HG03064 (cell line): ENCODE measurements around the gene EEIG1.

Experiments
- ATAC-seq: cut with Tn5 transposase; IDR thresholded peaks from one replicate; pipeline ENCODE4 v1.9.1; 2021; ENCODE audit warnings: low read depth; ENCODE audit not compliant: unreplicated experiment

Gene EEIG1

DNA sequence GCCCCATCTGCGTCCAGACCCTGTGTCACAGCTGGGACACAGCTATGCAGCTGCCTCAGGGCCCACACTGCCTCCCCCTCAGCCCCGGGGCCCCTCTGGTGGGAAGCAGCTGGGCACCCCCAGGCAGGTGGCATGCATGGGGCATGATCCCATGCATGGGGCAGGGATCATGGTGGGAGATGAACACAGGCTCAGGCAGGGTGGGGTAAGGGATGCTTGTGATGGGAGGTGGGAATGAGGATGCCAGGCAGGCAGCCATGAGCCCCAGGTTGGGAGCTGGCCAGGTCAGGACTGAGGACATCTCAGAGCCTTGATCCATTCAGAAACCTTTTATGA lies 19.7 kb downstream of the EEIG1 start:
- no peak for ATAC-seq

DNA sequence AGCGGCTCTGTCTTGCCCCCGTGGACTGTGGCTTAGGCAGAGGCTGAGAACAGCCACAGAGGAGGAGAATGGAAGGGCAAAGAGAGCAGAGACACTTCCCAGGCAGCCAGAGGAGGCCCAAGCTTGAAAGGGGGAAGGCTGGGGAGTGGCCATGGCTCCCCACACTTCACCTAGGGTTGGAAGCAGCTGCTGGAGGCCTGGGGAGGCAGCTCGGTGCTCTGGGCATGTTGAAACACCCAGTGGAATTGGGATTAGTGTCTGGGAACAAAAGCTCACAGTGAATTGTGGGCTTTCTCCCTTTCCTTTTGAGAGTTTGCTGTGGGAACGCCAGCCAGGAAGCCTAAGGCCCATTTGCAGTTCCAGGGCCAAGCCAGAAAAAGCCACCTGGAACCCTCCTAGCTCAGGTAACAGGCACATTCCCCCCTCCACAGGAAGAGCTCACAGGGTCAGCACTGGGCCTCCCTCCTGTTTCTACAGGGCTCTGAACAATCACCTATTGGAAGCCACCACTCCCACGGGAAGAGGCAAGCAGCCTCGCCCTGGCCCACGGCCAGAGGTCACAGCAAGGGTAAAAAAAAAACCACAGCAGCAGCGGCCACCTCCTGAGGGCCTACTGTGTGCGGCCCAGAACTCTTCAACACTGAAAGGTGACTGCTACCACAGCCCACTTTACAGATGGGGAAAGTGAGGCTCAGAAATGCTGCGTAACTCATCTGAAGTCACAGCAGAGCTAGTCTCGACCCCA lies 20.2 kb downstream of the EEIG1 start:
- ATAC-seq, result no peak

DNA sequence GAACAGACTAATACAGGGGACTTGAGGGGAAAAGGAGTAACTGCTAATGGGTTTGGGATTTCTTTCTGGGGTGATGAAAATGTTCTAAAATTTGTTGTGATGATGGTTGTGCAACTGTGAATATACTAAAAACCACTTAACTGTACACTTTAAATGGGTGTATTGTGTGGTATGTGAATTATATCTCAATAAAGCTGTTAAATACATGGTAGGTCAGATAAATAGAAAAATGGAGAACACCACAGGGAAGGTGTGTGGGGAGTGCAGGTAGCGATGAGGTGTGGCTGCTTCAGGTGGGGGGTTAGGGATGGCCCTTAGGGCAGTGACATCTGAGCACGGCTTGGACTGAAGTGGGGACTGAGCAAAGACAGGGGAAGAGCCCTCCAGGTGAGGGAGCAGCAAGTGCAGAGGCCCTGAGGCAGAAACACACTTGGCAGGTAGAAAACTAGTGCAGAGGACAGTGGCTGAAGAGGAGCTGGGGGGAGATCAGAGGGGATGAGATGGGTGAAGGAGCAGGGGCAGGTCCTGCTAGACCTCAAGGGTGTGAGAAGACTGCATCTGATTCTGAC lies 20.9 kb downstream of the EEIG1 start:
- ATAC-seq, result no peak

DNA sequence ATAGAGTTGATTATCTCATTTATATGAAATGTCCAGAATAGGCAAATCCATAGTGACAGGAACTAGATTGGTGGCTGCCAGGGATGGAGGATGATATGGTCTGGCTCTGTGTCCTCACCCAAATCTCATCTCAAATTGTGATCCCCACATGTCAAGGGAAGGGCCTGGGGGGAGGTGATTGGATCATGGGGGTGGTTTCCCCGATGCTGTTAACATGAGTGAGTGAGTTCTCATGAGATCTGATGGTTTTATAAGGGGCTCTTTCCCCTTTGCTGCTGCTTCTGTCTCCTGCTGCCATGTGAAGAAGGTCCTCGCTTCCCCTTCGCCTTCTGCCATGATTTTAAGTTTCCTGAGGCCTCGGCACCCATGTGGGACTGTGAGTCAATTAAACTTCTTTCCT lies 21.4 kb downstream of the EEIG1 start:
- no peak for ATAC-seq

DNA sequence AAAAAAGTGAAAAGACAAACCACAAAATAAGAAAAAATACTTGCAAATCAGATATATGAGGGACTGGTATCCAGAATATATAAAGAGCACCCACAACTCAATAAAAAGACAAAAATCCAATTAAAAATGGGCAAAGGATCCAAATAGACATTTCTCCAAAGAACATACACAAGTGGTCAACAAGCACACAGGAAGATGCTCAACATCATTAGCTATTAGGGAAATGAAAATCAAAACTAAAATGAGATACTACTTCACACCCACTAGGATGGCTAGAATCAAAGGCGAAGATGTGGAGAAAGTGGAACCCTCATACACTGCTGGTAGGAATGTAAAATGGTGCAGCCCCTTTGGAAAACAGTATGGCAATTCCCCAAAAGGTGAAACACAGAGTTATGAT lies 22.1 kb downstream of the EEIG1 start:
- no peak for ATAC-seq

GRCh38 chr9:127955294-127956015 lies 25.3 kb downstream of the EEIG1 start:
- no peak for ATAC-seq

- ATAC-seq, result no peak
Observed at GRCh38 chr9:127954831-127955293, 25.9 kb downstream of the EEIG1 start.

- no peak for ATAC-seq
Observed at GRCh38 chr9:127953768-127954505, 26.9 kb downstream of the EEIG1 start.

DNA sequence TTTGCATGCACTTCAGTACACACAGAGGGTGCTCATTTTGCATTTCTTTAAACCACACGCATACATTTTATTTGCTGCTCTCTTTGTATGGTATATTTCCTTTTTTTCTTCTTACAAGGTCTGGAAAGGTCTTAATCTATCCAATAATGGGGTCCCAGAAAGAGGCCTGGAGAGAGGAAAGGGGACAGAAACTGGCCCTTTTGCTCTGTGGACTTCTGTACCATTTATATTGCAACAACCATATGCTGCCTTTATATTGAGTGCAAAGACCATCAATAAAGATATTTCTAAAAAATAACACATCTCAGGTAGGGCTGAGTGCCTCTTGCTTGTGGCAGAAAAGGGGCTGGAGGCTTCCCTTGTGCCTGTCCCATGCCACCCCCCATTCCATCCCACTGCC lies 27.6 kb downstream of the EEIG1 start:
- ATAC-seq, result no peak

DNA sequence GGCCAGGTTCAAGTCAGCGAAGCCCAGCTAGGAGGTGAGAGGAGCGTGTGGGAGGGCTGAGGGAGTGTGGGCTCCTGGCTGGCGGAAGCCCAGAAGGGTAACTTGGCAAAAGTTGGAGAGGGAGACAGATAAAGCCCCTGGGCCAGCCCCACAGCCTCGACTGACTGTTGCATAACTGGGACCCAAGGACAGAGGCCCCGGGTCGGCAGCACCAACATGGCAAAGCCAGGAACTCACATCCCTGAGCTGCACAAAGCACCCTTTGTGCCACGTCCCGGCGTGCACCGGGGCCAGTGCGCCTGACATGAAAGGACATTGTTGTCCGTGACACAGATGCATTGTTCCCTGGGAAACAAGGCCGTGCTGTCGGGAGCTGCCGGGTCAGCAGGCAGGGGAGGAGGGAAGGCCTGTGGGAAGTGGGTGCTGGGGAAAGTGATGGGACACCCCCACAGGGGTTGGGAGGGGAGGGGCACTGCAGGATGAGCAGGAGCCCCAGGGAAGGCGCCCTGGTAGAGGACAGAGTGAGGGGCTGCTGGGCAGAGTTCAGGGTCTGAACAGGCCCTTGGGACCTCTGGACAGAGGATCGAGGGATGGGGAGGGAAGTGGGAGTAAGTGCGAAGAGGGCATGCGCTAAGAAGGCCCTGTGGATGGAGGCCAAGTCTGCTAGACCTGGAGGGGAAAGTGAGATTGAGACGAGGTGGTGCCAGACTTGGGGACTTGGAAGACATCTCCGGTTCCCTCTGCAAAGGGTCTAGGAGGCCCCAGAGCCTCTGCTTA lies 30.1 kb downstream of the EEIG1 start:
- ATAC-seq, result no peak

DNA sequence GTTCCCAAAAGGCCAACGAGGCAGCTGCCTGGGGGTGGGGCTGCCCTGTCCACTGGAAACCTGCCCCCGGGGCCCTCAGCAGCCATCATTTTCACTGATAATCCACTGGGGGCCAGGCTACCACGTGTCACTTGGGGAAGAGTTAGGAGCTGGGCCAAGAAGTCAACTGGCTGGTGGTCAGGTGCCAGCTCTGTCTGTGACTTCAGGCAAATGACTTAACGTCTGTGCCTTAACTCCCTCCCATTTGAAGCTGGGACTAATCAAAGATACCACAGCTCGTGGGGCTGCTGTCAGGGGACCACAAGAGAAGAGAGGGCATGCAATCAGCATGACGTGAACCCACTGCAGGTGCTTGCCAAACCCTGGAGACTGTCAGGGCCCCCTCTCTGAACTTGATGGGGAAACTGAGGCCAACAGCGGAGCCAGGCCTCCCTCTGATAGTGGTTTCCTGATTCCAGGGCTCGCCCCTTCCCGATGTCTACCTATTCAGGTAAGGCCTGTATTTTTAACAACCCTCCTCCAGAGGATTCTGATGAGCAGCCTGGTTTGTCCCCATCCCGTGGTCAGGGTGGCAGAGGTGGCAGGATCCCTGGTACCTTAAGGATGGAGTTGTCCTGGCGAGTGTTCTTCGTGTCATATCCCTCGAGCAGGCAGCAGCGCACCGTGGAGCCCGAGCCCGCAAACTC lies 30.8 kb downstream of the EEIG1 start:
- no peak for ATAC-seq

- no peak for ATAC-seq
Observed at GRCh38 chr9:127947841-127948710, 32.7 kb downstream of the EEIG1 start.

DNA sequence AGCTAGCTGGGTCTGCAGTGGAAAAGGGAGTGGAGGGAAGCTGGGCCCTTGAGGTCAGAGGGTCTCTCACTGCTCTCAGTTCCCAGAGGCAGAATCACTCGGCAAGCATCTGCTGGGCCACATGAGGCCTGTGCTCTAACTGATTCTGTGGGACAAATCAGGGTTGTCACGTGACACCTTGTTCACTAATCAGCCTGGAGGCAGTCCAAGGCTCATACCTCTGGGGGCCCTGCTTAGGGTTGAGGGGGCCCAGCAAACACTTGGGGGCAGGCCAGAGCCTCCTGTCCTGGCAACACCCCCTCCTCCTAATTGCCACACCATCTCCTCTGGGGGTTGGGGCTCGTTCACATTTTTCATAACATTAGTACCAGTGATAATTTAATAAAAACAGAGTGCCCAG lies 34.1 kb downstream of the EEIG1 start:
- no peak for ATAC-seq

GRCh38 chr9:127945942-127946341 lies 34.8 kb downstream of the EEIG1 start:
- ATAC-seq, result no peak

DNA sequence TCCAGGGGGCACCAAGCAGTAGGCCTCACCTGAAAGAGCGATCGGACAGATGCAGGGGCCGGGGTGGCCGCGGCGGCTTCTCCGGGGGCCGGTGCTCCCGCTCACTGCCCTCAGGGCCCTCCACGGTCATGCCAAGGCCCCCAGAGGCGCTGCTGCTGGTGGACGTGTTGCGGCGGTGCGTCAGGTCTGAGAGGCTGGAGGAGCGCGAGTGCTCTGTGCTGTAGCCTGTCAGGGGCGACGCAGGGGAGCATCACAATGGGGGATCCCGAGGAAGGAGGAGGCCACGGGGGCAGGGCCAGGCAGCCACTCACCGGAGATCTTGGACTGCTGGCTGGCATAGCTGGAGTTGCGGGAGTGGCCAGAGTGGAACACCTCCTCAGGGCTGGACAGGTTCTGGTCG lies 35.5 kb downstream of the EEIG1 start:
- ATAC-seq, result no peak

- ATAC-seq, result no peak
Observed at GRCh38 chr9:127944586-127945218, 36.1 kb downstream of the EEIG1 start.

DNA sequence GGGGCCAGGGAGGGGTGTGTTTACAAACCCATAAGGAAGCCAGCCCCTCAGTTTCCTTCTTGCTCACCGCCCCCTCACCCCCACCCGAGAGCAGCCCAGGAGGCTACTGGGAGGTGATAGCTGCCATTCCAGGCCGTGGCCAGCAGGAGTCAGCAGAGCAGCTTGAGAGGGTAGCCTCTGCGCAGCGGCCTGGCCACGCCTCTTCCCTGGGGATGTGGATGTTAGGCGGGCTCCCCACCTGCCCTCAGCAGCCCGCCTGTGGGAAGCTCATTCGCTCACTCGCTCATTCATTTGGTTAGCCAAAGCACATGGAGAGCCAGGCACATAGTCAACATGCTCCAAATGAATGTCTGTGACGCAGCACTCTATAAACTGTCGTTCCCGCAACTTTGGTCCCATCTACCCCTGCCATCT lies 37.1 kb downstream of the EEIG1 start:
- ATAC-seq, result no peak

GRCh38 chr9:127943011-127943662 lies 37.7 kb downstream of the EEIG1 start:
- ATAC-seq, result no peak
